SK-N-SH (cell line): ENCODE results near the gene TRPV5. TPM values are rescaled to one million over a fixed set of nuclear protein-coding genes. Genes with fewer than 3 reads are reported as not detected.

Source experiments
- CTCF ChIA-PET: fragments of 300-600, 350-600 bp; formaldehyde crosslinking; extraction: SDS; loops from one replicate; lab custom pipeline; 2021; lab: Yijun Ruan, JAX
- POLR2A ChIA-PET: fragments of 350-600 bp; sonication (Branson Sonifier 250); formaldehyde crosslinking; extraction: SDS; loops from one replicate; lab custom pipeline; 2020; ENCODE audit warnings: antibody characterized with exemption, inconsistent platforms; lab: Yijun Ruan, JAX
- DNase-seq: peaks from one replicate; pipeline ENCODE4 v3.0.0; 2012
- H2AFZ ChIP-seq: fragments of 200-600 bp; sonication (generic); 2 replicates; pipeline ENCODE4 v1.8.1; 2016; ENCODE audit warnings: antibody characterized with exemption, mild to moderate bottlenecking, low read depth
- H3F3A ChIP-seq: fragments of 200-600 bp; sonication (generic); replicated peaks from 2 replicates; pipeline ENCODE3; 2016; ENCODE audit warnings: antibody characterized with exemption, mild to moderate bottlenecking; ENCODE audit not compliant: insufficient read depth
- H3K27ac ChIP-seq, 2 experiments: fragments of 200-500 bp in 1 of 2; fragments of 200-600 bp in 1 of 2; sonication (Bioruptor generic) in 1 of 2; sonication (generic), shearing (Covaris generic) in 1 of 2; 2 replicates each; pipeline versions ENCODE4 v1.5.1 to v1.6.1; 2014 to 2016; ENCODE audit warnings: low read depth in 2 of 2, inconsistent platforms in 1 of 2, low read length in 1 of 2, mild to moderate bottlenecking in 1 of 2, mixed read lengths in 1 of 2
- H3K27me3 ChIP-seq: fragments of 200-600 bp; sonication (generic), shearing (Covaris generic); 2 replicates; pipeline ENCODE4 v1.6.1; 2016; ENCODE audit warnings: mixed run types; ENCODE audit not compliant: insufficient read depth
- H3K36me3 ChIP-seq, 2 experiments: fragments of 200-500 bp in 1 of 2; fragments of 200-600 bp in 1 of 2; sonication (Bioruptor generic) in 1 of 2; sonication (generic) in 1 of 2; replicated peaks in 1 of 2; 2 replicates each; pipeline versions ENCODE3 to v1.5.1; 2014 to 2016; ENCODE audit warnings: low read length in 1 of 2, mild to moderate bottlenecking in 1 of 2; ENCODE audit not compliant: insufficient read depth in 2 of 2, control insufficient read depth in 1 of 2
- H3K4me1 ChIP-seq, 2 experiments: fragments of 200-500 bp in 1 of 2; fragments of 200-600 bp in 1 of 2; sonication (Bioruptor generic) in 1 of 2; sonication (generic), shearing (Covaris generic) in 1 of 2; 2 replicates each; pipeline versions ENCODE4 v1.5.1 to v1.6.1; 2014 to 2016; ENCODE audit warnings: low read depth in 1 of 2, low read length in 1 of 2, mixed run types in 1 of 2; ENCODE audit not compliant: insufficient read depth in 2 of 2, control insufficient read depth in 1 of 2
- H3K4me2 ChIP-seq: fragments of 200-600 bp; sonication (generic), shearing (Covaris generic); 2 replicates; pipeline ENCODE4 v1.6.1; 2017; ENCODE audit warnings: mixed run types
- H3K4me3 ChIP-seq, 2 experiments: fragments of 200-500 bp in 1 of 2; fragments of 200-600 bp in 1 of 2; sonication (Bioruptor generic) in 1 of 2; sonication (generic), shearing (Covaris generic) in 1 of 2; 2 replicates each; pipeline versions ENCODE4 v1.5.1 to v1.8.1; 2014 to 2016; ENCODE audit warnings: low read depth in 2 of 2, inconsistent platforms in 1 of 2, low read length in 1 of 2, mild to moderate bottlenecking in 1 of 2, mixed read lengths in 1 of 2, moderate library complexity in 1 of 2
- H3K79me2 ChIP-seq: fragments of 200-600 bp; sonication (generic); 2 replicates; pipeline ENCODE4 v1.8.1; 2017; ENCODE audit warnings: mild to moderate bottlenecking; ENCODE audit not compliant: insufficient read depth
- H3K9ac ChIP-seq: fragments of 200-600 bp; sonication (generic); 2 replicates; pipeline ENCODE4 v1.6.1; 2017; ENCODE audit warnings: mixed run types
- H3K9me2 ChIP-seq: fragments of 200-600 bp; sonication (generic); 2 replicates; pipeline ENCODE4 v1.6.1; 2017; ENCODE audit warnings: mixed run types
- H3K9me3 ChIP-seq: fragments of 200-600 bp; sonication (generic); 2 replicates; pipeline ENCODE4 v1.6.1; 2017; ENCODE audit warnings: mixed run types, mild to moderate bottlenecking, moderate library complexity
- H4K20me1 ChIP-seq: fragments of 200-600 bp; sonication (generic); 2 replicates; pipeline ENCODE4 v1.6.1; 2017; ENCODE audit warnings: mild to moderate bottlenecking, mixed run types; ENCODE audit not compliant: insufficient read depth
- CTCF ChIP-seq: fragments of 200-600 bp; sonication (generic); IDR thresholded peaks from 2 replicates; pipeline ENCODE4 v1.6.1; 2017; ENCODE audit warnings: antibody characterized with exemption, mild to moderate bottlenecking, moderate library complexity
- FOXJ3 ChIP-seq: sonication (generic); formaldehyde crosslinking; IDR thresholded peaks from 2 replicates; pipeline ENCODE4 v1.5.1; 2020; ENCODE audit warnings: mild to moderate bottlenecking, missing genetic modification reagents
- IRF3 ChIP-seq: fragments of 150-350 bp; IDR thresholded peaks from 2 replicates; pipeline ENCODE4 v1.6.1; 2016; ENCODE audit warnings: mild to moderate bottlenecking, low read depth, low read length
- MEF2A ChIP-seq: IDR thresholded peaks from 2 replicates; pipeline ENCODE4 v1.4.0; 2012; ENCODE audit warnings: low read depth, borderline replicate concordance
- MXI1 ChIP-seq: IDR thresholded peaks from 2 replicates; pipeline ENCODE4 v1.6.1; 2012; ENCODE audit warnings: mild to moderate bottlenecking, low read depth, low read length, improper control_type of control experiment
- NFIC ChIP-seq: IDR thresholded peaks from 2 replicates; pipeline ENCODE4 v1.4.0; 2012; ENCODE audit warnings: borderline replicate concordance
- NRF1 ChIP-seq: IDR thresholded peaks from 2 replicates; pipeline ENCODE4 v1.6.1; 2012; ENCODE audit warnings: low read depth, mild to moderate bottlenecking, low read length
- PBX3 ChIP-seq: IDR thresholded peaks from 2 replicates; pipeline ENCODE4; 2012
- REST ChIP-seq: IDR thresholded peaks from 2 replicates; pipeline ENCODE4 v1.6.1; 2012; ENCODE audit warnings: mild to moderate bottlenecking, low read depth, low read length, moderate library complexity
- SIN3A ChIP-seq: IDR thresholded peaks from 2 replicates; pipeline ENCODE4 v1.6.1; 2012; ENCODE audit warnings: low read depth, mild to moderate bottlenecking, low read length, moderate library complexity, borderline replicate concordance
- TAF1 ChIP-seq: IDR thresholded peaks from 2 replicates; pipeline ENCODE4 v1.6.1; 2012; ENCODE audit warnings: low read depth, mild to moderate bottlenecking, low read length, moderate library complexity, borderline replicate concordance
- ZBTB33 ChIP-seq: IDR thresholded peaks from 2 replicates; pipeline ENCODE4 v1.4.0; 2012; ENCODE audit warnings: low read depth, borderline replicate concordance
- WGBS: methylation state at CpG from one replicate; pipeline ENCODE4 v1.1.6; 2017; ENCODE audit warnings: low lambda C conversion rate; 5-methylcytosine and 5-hydroxymethylcytosine counted together
- polyA plus RNA-seq, 3 experiments: library from polyadenylated mRNA; depleted of rRNA; stranded (reverse); fragments of >200 nt; gene quantifications; 2 replicates each; pipeline ENCODE4 v1.2.3, GENCODE V29; 2012

TRPV5 gene
- polyA plus RNA-seq, 1 of the 3 experiments (the other 2 are of a cell fraction): not detected

- no peaks in the 10 kb centered on the region for H3K9me3 ChIP-seq
- H3F3A ChIP-seq: no peaks in the 10 kb centered on the region
- no peaks in the 10 kb centered on the region for H3K79me2 ChIP-seq
- H3K27me3 ChIP-seq: peaks cover 43% of the 10 kb centered on the region
- H3K4me3 ChIP-seq: no peak overlapping the region
- no peak overlapping the region for H3K4me2 ChIP-seq
- no peak overlapping the region for H3K27ac ChIP-seq
- H3K4me1 ChIP-seq: no peaks in the 10 kb centered on the region
- CTCF ChIA-PET: interaction anchor here (0.5 to 2.9 kb wide), 3 partner anchors 16 to 111 kb away, joined by 3 to 15 read pairs (median 3); no protein-coding TSS in a partner anchor
- POLR2A ChIA-PET: no interaction called here
- no peaks in the 10 kb centered on the region for H3K36me3 ChIP-seq
- no peak overlapping the region for H3K9ac ChIP-seq
- H3K9me2 ChIP-seq: no peaks in the 10 kb centered on the region
- no peak for DNase-seq
- 23% methylated on average over 3 of the region's 3 CpGs for WGBS
- TF ChIP-seq FOXJ3 (CRISPR knock-in tag): no peak
- no peak for TF ChIP-seq PBX3
- no peaks in the 10 kb centered on the region for H4K20me1 ChIP-seq
- no peak overlapping the region for H2AFZ ChIP-seq
Observed at GRCh38 chr7:142896741-142897379, 36.7 kb downstream of the TRPV5 start.

- H3K79me2 ChIP-seq: no peaks in the 10 kb centered on the region
- WGBS: 25% methylated on average over 3 of the region's 3 CpGs
- H3K27ac ChIP-seq: no peak overlapping the region
- H3K4me3 ChIP-seq: no peak overlapping the region
- H3K9me3 ChIP-seq: no peaks in the 10 kb centered on the region
- H2AFZ ChIP-seq: no peak overlapping the region
- TF ChIP-seq MEF2A (no peak), CTCF (no peak), NFIC (no peak), IRF3 (no peak), MXI1 (no peak), FOXJ3 (CRISPR knock-in tag) (no peak), PBX3 (no peak), TAF1 (no peak), REST (no peak), SIN3A (no peak), NRF1 (no peak), ZBTB33 (no peak)
- H3K27me3 ChIP-seq: peaks cover 43% of the 10 kb centered on the region
- no peak overlapping the region for H3K9ac ChIP-seq
- no peaks in the 10 kb centered on the region for H3F3A ChIP-seq
- CTCF ChIA-PET: interaction anchor here (1.2 to 2.9 kb wide), 3 partner anchors 14 to 112 kb away, joined by 3 to 15 read pairs (median 4); no protein-coding TSS in a partner anchor
- no peaks in the 10 kb centered on the region for H3K9me2 ChIP-seq
- H3K4me2 ChIP-seq: no peak overlapping the region
- no peaks in the 10 kb centered on the region for H3K36me3 ChIP-seq
- no peaks in the 10 kb centered on the region for H4K20me1 ChIP-seq
- DNase-seq: no peak
- no peaks in the 10 kb centered on the region for H3K4me1 ChIP-seq
- POLR2A ChIA-PET: no interaction called here
Observed at GRCh38 chr7:142896151-142896550, 37.4 kb downstream of the TRPV5 start.
